ENCODE data around the gene CCDC124. TPM values are rescaled to one million over a fixed set of nuclear protein-coding genes. Genes with fewer than 3 reads are reported as not detected.
A peak's percentile ranks its signal among the peaks of the same experiment; 100 is the strongest.
"Not testable (repeated sequence)": the region's sequence is repeated elsewhere in the genome, so short reads cannot be mapped to it uniquely, and the experiment has no call there.

CCDC124 gene, protein sequence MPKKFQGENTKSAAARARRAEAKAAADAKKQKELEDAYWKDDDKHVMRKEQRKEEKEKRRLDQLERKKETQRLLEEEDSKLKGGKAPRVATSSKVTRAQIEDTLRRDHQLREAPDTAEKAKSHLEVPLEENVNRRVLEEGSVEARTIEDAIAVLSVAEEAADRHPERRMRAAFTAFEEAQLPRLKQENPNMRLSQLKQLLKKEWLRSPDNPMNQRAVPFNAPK
- 10 to 100 TPM; 54.2 to 56.4 TPM for total RNA-seq

DNA sequence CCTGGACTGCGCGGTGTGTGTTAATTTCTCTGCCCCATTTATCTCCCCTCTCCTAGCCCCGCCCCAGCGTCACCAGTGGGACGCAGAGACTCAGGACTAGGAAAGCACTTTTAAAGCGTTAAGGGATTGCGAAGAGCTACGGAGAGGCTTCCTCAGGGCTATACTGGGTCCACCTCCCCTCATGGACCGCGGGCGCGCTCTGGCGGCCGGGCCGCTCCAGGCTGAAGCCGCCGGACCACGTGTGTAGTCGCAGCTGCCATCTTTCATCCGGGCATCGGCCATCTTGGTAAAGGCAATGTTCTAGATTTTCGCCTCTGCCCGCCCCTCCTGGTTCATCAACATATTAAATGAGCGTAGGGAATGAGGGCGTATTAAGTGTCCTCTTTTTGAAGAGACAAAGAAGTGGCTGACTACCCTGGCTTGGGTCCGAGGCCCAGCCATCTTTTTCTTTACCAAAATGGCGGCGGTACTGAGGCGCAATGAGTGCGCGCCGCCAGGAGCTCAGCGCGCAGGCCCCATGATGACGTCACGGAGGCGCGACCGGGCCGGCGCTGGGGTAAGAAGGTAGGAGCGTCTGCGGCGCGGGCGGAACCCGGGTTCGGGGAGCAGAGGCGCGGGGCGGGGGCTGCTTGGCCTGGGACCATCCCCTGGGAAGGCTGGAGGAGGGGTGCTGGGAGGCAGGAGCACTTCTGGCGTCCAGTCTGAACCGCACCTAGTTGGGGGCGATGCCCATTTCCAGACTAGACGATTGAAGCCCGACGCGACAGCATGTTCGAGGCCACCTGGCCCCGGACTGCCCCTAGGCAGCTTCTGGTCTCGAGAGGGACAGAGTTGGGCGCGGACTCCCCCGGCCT, at the start of gene CCDC124:
TSS of gene CCDC124 (plus strand) at position 531 of the 854 bp plus-strand sequence. CDS start 3,406 bp downstream, outside the sequence.
- Mint-ChIP-seq H3K4me1 (peaks cover 16% of the 10 kb centered on the region), H3K36me3 (no peaks in the 10 kb centered on the region), H3K4me3 (peak within 1 kb of the TSS; percentile 94), H3K27ac (peak within 1 kb of the TSS; percentile 95), H3K9me3 (no peaks in the 10 kb centered on the region), H3K27me3 (peaks cover 1% of the 10 kb centered on the region)
- POLR2A ChIA-PET, result interaction anchor here (0.5 to 6.1 kb wide), 21 partner anchors 10 to 639 kb away, joined by 3 to 195 read pairs (median 4); partner anchors contain the start of genes FCHO1, JAK3, MAP1S and RPL18A
- ATAC-seq (ENCODE audit: low read depth) (peak; percentile 98), DNase-seq (peak; percentile 96)

DNA sequence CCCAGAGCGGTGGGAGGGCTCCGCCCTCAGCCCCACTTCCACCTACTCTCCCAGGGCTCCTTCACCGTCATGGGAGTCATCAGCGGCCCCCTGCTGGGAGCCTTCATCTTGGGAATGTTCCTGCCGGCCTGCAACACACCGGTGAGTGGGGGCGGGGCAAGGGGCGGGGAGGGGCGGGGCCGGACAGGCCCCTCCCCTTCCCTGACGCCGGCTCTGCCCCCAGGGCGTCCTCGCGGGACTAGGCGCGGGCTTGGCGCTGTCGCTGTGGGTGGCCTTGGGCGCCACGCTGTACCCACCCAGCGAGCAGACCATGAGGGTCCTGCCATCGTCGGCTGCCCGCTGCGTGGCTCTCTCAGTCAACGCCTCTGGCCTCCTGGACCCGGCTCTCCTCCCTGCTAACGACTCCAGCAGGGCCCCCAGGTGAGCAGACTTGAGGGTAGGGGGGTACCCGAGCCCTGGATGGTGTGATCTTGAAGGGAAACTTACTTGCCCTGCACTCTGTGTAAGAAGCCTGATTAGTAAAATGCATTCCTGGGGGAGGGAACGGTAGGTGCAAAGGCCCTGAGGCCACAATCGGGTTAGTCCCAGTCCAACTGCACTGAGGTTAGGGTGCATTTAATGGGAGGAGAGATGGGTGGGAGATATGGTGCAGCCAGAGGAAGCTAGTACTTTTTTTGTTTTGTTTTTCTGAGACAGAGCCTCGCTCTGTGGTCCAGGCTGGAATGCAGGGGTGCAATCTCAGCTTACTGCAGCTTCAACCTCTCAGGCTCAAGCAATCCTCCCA, 49.0 kb upstream of the CCDC124 start:
- no peaks in the 10 kb centered on the region for H3K36me3 Mint-ChIP-seq

DNA sequence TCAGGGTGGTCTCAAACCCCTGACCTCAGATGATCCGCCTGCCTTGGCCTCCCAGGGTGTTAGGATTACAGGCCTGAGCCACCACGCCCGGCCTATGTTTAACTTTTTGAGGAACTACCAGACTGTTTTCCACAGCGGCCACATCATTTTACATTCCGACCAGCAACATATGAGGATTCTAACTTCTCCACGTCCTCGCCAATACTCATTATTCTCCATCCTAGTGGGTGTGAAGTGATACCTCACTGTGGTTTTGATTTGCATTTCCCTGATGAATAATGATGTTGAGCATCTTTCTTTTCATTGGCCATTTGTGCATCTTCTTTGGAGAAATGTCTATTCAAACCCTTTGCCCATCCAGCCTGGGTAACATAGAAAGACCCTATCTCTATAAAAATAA, 46.3 kb upstream of the CCDC124 start:
- H3K27ac Mint-ChIP-seq, result no peak overlapping the region
- ATAC-seq (ENCODE audit: low read depth) (no peak), DNase-seq (no peak)
- peaks cover 1% of the 10 kb centered on the region for H3K4me1 Mint-ChIP-seq
- H3K9me3 Mint-ChIP-seq, result no peaks in the 10 kb centered on the region
- POLR2A ChIA-PET, result no interaction called here
- no peak overlapping the region for H3K4me3 Mint-ChIP-seq
- no peaks in the 10 kb centered on the region for H3K27me3 Mint-ChIP-seq
- no peaks in the 10 kb centered on the region for H3K36me3 Mint-ChIP-seq

More for the DNA sequence above, 49.0 kb upstream of the CCDC124 start:
- no peak for ATAC-seq (ENCODE audit: low read depth)
- Mint-ChIP-seq H3K4me1 (peaks cover 1% of the 10 kb centered on the region), H3K4me3 (no peak overlapping the region), H3K27ac (no peak overlapping the region), H3K27me3 (no peaks in the 10 kb centered on the region), H3K9me3 (no peaks in the 10 kb centered on the region)
- no peak for DNase-seq
- POLR2A ChIA-PET, result no interaction called here

DNA sequence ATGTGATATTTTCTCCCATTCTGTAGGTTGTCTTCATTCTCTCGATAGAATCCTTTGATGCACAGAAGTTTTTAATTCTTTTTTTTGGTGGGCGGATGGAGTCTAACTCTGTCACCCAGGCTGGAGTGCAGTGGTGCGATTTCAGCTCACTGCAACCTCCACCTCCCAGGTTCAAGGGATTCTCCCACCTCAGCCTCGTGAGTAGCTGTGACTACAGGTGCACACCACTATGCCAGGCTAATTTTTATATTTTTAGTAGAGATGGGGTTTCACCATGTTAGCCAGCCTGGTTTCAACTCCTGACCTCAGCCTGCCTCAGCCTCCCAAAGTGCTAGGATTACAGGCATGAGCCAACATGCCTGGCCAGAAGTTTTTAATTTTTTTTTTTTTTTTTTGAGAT, 45.6 kb upstream of the CCDC124 start:
- POLR2A ChIA-PET; H3K4me3 Mint-ChIP-seq; ATAC-seq (ENCODE audit: low read depth); H3K27ac Mint-ChIP-seq; H3K9me3 Mint-ChIP-seq; H3K4me1 Mint-ChIP-seq; DNase-seq; H3K36me3 Mint-ChIP-seq; H3K27me3 Mint-ChIP-seq: not testable (repeated sequence)

DNA sequence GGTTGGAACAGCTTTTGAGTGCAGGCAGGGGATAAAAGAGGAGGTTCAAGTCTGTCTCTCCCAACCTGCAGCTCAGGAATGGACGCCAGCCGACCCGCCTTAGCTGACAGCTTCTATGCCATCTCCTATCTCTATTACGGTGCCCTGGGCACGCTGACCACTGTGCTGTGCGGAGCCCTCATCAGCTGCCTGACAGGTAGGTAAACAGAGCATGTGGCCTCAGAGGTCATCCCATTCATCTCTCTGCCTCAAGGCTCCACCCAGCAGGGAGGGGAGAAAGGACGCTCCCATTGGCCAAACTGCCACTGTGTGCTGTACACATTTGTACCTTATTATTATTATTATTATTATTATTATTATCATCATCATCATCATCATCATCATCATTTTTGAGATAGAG, 44.6 kb upstream of the CCDC124 start:
- peaks cover 1% of the 10 kb centered on the region for H3K4me1 Mint-ChIP-seq
- H3K9me3 Mint-ChIP-seq, result no peaks in the 10 kb centered on the region
- DNase-seq (no peak), ATAC-seq (ENCODE audit: low read depth) (no peak)
- POLR2A ChIA-PET, result no interaction called here
- no peaks in the 10 kb centered on the region for H3K36me3 Mint-ChIP-seq
- no peak overlapping the region for H3K27ac Mint-ChIP-seq
- H3K4me3 Mint-ChIP-seq, result no peak overlapping the region
- H3K27me3 Mint-ChIP-seq, result no peaks in the 10 kb centered on the region

DNA sequence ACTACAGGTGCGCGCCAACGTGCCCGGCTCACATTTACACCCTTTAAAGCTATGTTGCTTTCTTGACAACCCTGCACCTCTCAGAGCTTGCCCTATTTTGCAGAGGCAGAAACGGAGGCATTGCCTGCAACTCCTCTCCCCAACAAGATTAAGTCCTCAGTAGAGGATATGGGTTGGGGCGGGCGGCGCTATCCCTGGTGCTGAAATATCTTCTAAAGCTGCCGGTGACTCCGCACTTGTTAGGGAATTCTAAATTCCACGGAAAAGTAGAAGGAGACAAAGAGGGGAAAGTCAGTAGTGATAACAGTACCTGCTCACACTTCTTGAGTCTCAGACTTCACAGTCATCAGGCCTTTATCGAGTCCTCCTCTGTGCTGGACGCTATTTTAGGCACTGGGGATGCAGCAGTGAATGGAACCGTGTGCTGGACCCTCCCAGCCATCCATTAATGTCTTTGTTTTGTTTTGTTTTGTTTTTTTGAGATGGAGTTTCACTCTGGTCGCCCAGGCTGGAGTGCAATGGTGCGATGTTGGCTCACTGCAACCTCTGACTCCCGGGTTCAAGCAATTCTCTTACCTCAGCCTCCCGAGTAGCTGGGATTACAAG, 43.1 kb upstream of the CCDC124 start:
- Mint-ChIP-seq H3K9me3 (no peaks in the 10 kb centered on the region), H3K27me3 (no peaks in the 10 kb centered on the region), H3K36me3 (no peaks in the 10 kb centered on the region), H3K4me1 (peaks cover 1% of the 10 kb centered on the region), H3K4me3 (no peak overlapping the region), H3K27ac (no peak overlapping the region)
- DNase-seq (no peak), ATAC-seq (ENCODE audit: low read depth) (peak; percentile 47)
- POLR2A ChIA-PET, result interaction anchor here (0.7 kb wide), 1 partner anchor 40 kb away, joined by 3 read pairs; no protein-coding TSS in a partner anchor

DNA sequence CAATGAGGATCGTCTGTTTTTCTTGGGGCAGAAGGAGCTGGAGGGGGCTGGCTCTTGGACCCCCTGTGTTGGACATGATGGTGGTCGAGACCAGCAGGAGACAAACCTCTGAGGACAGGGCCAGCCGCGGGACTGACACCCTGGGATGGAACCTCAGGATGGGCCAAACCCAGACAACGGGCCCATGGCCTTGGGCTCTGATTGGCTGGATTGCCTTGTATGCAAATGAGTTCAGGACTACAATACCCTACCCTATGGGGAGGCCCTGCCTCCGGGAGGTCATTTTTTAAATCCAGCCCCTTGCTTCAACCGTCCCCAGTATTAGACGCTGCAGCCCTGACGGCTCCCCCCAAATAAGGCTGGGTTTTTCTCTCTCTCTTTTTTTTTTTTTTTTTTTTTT, 39.0 kb upstream of the CCDC124 start:
- Mint-ChIP-seq H3K27ac (no peak overlapping the region), H3K27me3 (peaks cover 1% of the 10 kb centered on the region), H3K4me1 (no peaks in the 10 kb centered on the region), H3K4me3 (no peak overlapping the region), H3K36me3 (no peaks in the 10 kb centered on the region), H3K9me3 (no peaks in the 10 kb centered on the region)
- DNase-seq (no peak), ATAC-seq (ENCODE audit: low read depth) (no peak)
- POLR2A ChIA-PET, result no interaction called here

DNA sequence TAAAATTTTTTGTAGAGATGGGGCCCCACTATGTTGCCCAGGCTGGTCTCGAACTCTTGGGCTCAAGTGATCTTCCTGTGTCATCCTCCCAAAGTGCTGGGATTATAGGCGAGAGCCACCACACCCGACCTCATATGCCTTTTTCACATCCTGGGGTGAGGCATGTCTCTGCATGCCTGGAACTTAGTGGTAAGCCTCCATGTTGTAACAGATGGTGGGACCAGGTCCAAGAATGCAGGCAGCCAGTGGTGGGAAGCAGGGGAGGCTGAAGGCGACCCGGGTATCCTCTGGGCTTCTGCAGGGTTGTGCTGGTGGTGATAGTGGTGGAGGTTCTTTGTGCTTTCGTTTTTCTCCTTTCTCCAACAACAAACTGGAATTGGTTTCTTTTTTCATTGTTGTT, 30.1 kb upstream of the CCDC124 start:
- no peaks in the 10 kb centered on the region for H3K36me3 Mint-ChIP-seq
- no peaks in the 10 kb centered on the region for H3K9me3 Mint-ChIP-seq
- H3K27ac Mint-ChIP-seq, result no peak overlapping the region
- DNase-seq (no peak), ATAC-seq (ENCODE audit: low read depth) (no peak)
- H3K27me3 Mint-ChIP-seq, result peaks cover 17% of the 10 kb centered on the region
- H3K4me3 Mint-ChIP-seq, result no peak overlapping the region
- POLR2A ChIA-PET, result no interaction called here
- H3K4me1 Mint-ChIP-seq, result no peaks in the 10 kb centered on the region

DNA sequence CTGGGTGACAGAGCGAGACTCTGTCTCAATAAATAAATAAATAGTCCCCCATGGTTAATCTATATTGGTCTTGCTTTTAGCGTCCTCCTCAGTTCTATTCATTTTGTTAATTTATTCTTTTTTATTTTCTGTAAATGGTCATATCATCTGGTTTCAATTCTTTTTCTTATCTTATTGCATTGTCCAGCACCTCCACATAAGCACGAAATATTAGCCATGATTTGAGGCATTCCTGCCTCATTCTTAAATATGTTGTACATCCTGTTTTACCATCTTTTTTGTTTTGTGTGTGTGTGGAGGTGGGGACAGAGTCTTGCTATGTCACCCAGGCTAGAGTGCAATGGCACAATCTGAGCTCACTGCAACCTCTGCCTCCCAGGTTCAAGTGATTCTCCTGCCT, 24.6 kb upstream of the CCDC124 start:
- DNase-seq (no peak), ATAC-seq (ENCODE audit: low read depth) (no peak)
- peak overlapping the region; percentile 45 for H3K27ac Mint-ChIP-seq
- peaks cover 2% of the 10 kb centered on the region for H3K27me3 Mint-ChIP-seq
- H3K4me3 Mint-ChIP-seq, result no peak overlapping the region
- H3K9me3 Mint-ChIP-seq, result no peaks in the 10 kb centered on the region
- no peaks in the 10 kb centered on the region for H3K4me1 Mint-ChIP-seq
- POLR2A ChIA-PET, result no interaction called here
- no peaks in the 10 kb centered on the region for H3K36me3 Mint-ChIP-seq

DNA sequence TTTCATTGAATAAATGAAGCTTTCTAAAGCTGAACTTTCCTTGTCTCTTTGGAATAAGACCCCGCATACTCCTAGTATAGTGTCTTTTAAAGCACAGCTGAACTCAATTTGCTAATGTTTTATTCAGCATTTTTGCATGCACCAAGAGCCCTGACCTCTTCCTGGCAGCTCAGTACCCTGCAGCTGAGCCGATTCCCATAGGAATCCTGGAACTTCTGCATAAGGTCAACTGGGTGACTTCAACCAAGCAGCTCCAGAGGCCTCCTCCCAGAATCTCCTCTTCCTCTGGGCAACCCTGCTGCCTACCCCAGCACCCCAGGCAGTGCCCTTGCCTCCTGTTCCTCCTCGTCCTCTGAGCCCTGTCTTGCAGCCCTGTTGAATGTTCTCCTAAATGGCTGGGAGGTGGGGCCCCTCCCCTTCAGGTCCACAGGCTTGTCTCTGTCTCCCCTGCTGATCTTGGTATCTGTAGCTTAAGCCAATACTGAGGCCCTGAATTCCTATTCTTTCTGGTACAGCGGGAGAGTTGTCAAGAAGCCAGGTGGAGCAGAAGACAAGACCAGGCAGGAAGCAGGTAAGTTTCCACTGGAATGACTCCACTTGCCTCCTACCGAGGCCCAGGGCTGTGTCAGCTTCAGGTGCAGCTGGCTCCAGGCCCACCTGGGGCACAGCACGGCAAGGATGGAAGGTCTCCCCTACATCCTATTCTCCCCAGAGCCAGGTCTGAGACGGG, 23.6 kb upstream of the CCDC124 start:
- DNase-seq (no peak), ATAC-seq (ENCODE audit: low read depth) (no peak)
- Mint-ChIP-seq H3K4me3 (no peak overlapping the region), H3K27me3 (peaks cover 2% of the 10 kb centered on the region), H3K4me1 (no peaks in the 10 kb centered on the region), H3K9me3 (no peaks in the 10 kb centered on the region), H3K27ac (no peak overlapping the region), H3K36me3 (no peaks in the 10 kb centered on the region)
- POLR2A ChIA-PET, result no interaction called here

DNA sequence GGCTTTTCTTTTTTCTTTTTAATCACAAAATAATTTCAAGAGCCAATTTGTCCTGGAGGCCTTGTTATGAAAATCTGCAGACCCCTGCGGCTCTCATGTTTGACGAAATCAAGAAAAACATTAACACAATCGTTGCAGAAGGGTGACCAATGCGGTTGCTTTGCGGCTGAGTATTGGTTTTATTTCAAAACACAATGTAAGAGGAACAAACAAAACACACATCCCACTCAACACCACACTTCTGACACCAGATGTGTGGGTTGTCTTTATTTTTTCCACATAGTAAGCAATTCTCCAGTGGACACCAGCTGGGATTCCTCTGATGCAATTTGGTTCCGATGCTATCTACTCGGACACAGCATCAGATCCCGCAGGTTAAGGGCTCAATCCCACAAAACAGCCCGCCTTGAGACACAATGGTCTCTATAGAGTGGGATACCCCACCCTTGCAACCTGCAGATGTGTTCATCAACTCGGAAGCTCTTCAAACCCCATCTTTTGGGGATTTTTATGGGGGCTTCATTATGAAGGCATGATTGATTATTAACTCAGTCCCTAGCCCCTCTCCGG, 21.9 kb upstream of the CCDC124 start:
- Mint-ChIP-seq H3K4me1 (no peaks in the 10 kb centered on the region), H3K9me3 (no peaks in the 10 kb centered on the region), H3K27ac (no peak overlapping the region), H3K27me3 (peaks cover 2% of the 10 kb centered on the region), H3K4me3 (no peak overlapping the region), H3K36me3 (no peaks in the 10 kb centered on the region)
- ATAC-seq (ENCODE audit: low read depth) (no peak), DNase-seq (no peak)
- POLR2A ChIA-PET, result no interaction called here

DNA sequence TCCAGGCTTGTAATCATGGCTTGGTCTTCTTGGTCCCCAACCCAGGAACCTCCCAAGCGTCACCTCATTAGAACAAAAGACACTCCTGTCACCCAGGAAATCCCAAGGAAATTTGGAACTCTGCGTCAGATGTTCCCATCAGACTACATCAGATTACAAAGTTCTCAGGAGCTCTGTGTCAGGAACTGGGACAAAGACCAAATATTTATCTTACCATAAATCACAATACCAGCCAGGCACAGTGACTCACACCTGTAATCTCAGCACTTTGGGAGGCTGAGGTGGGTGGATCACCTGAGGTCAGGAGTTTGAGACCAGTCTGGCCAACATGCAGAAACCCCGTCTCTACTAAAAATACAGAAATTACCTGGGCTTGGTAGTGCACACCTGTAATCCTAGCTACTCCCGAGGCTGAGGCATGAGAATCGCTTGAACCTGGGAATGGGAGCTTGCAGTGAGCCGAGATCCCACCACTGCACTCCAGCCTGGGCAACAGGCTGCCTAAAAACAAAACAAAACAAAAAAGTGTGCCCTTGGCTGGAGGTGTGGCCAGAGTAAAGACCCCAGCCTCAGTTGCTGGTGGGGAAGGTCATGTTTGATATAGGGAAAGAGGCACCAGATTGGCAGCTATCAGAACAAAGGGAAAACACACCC, 16.7 kb upstream of the CCDC124 start:
- H3K4me1 Mint-ChIP-seq, result no peaks in the 10 kb centered on the region
- H3K27ac Mint-ChIP-seq, result no peak overlapping the region
- H3K27me3 Mint-ChIP-seq, result no peaks in the 10 kb centered on the region
- POLR2A ChIA-PET, result no interaction called here
- no peak for ATAC-seq (ENCODE audit: low read depth)
- H3K4me3 Mint-ChIP-seq, result no peak overlapping the region
- no peaks in the 10 kb centered on the region for H3K36me3 Mint-ChIP-seq
- no peak for DNase-seq
- H3K9me3 Mint-ChIP-seq, result no peaks in the 10 kb centered on the region
